Neuron (in vitro differentiated cells): ENCODE results near the gene IGSF9B.

Experiments used
- H2AFZ ChIP-seq: one replicate; pipeline ENCODE4 v1.6.1; 2013; ENCODE audit warnings: low read depth, mild to moderate bottlenecking, inconsistent platforms, low read length, moderate library complexity
- H3K27me3 ChIP-seq: one replicate; pipeline ENCODE4 v1.6.1; 2013; ENCODE audit warnings: low read length; ENCODE audit not compliant: insufficient read depth
- H3K36me3 ChIP-seq: one replicate; pipeline ENCODE4 v1.6.1; 2013; ENCODE audit warnings: low read length; ENCODE audit not compliant: insufficient read depth
- H3K4me1 ChIP-seq: one replicate; pipeline ENCODE4 v1.6.1; 2013; ENCODE audit warnings: low read length; ENCODE audit not compliant: insufficient read depth
- H3K4me3 ChIP-seq: 2 replicates; pipeline ENCODE4 v1.5.1; 2013; ENCODE audit warnings: mild to moderate bottlenecking, low read length, moderate library complexity
- H3K9me3 ChIP-seq: one replicate; pipeline ENCODE4 v1.6.1; 2013; ENCODE audit warnings: low read length

The IGSF9B gene

GRCh38 chr11:133925756-133926155, 31.0 kb downstream of the IGSF9B start:
- H3K27me3 ChIP-seq = no peaks in the 10 kb centered on the region
- H2AFZ ChIP-seq = no peak overlapping the region
- peaks cover 30% of the 10 kb centered on the region for H3K36me3 ChIP-seq
- no peaks in the 10 kb centered on the region for H3K9me3 ChIP-seq
- no peak overlapping the region for H3K4me3 ChIP-seq
- H3K4me1 ChIP-seq = no peaks in the 10 kb centered on the region

- Histone ChIP-seq H3K36me3 (peaks cover 33% of the 10 kb centered on the region), H3K4me1 (no peaks in the 10 kb centered on the region), H3K9me3 (no peaks in the 10 kb centered on the region), H3K27me3 (no peaks in the 10 kb centered on the region), H2AFZ (no peak overlapping the region), H3K4me3 (no peak overlapping the region)
These were observed 32.1 kb downstream of the IGSF9B start for GRCh38 chr11:133924661-133925060.

DNA sequence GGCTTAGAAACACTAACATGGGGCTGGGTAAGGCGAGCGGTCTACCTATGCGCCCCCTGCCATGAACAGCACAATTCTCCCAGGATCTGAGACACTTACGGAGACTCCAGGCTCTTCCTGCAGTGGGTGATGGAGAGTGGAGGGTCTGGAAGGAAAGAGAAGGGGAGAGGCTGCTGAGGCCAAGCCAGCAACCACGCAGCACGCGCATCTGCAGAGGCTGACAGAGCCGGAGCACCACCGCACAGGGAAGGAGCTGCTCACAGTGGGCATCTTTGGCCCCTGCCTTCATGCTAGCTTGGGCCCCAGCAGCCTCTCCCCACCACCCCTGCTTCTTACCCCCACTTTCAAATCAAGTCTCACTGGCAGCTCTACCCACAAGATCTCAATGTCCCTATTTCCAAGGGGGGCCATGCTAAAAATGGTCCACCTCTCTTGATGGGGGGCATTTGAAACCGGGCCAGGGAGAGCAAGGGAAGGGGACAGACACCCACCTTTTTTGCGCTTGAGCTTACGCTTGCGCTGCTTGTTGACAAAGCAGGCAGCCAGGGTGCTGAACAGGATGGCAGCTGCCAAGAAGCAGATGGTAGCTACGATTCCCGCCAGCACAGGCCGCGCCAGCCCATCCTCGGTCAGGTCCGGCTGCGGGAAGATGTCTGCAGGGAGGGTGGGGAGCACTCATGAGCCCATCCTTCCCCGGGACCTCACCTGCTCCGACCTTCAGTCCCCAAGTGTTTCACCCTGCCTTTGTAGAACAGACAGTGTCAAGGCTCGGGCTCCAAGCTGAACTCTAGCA, 34.5 kb downstream of the IGSF9B start:
- no peak overlapping the region for H3K4me3 ChIP-seq
- H3K9me3 ChIP-seq = no peaks in the 10 kb centered on the region
- H2AFZ ChIP-seq = no peak overlapping the region
- no peaks in the 10 kb centered on the region for H3K4me1 ChIP-seq
- H3K27me3 ChIP-seq = no peaks in the 10 kb centered on the region
- H3K36me3 ChIP-seq = peaks cover 38% of the 10 kb centered on the region

DNA sequence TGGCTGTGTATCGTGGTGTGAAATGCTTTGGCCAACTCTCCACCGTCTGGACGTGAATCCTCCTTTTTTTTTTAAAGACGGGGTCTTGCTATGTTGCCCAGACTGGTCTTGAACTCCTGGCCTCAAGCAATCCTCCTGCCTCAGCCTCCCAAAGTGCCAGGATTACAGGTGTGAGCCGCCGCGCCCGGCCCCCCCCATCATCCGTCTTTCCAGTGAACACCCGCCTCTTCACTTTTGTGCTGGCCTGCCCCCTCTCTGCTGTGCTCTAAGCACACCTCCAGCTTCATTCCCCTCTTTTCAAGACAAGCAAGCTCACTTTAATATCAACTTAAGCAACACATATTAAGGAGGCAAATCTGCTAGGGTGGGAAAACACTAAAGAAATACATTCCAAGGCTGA, 35.3 kb downstream of the IGSF9B start:
- no peaks in the 10 kb centered on the region for H3K27me3 ChIP-seq
- no peak overlapping the region for H3K4me3 ChIP-seq
- no peaks in the 10 kb centered on the region for H3K9me3 ChIP-seq
- no peak overlapping the region for H2AFZ ChIP-seq
- H3K36me3 ChIP-seq = peaks cover 38% of the 10 kb centered on the region
- H3K4me1 ChIP-seq = no peaks in the 10 kb centered on the region

DNA sequence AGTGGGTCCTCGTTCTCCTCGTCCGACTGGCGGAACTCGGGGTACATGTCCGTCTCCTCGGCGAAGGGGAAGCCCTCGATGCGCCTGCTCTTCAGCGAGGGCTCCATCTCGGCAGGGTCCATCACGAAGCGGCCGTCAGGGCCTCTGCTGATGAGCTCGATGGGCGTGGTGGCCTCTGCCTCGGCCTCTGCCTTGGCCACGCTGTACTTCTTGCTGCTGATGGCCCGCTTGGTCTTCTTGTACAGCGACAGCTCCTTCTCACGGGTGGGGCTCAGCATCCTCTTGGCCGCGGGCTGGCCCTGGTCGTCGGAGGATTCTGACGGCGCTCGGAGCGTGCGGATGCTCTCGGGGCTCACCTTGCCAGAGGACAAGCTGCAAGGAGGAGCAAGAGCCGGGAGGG, 35.7 kb downstream of the IGSF9B start:
- no peaks in the 10 kb centered on the region for H3K27me3 ChIP-seq
- H2AFZ ChIP-seq = no peak overlapping the region
- H3K36me3 ChIP-seq = peaks cover 34% of the 10 kb centered on the region
- no peaks in the 10 kb centered on the region for H3K4me1 ChIP-seq
- H3K4me3 ChIP-seq = no peak overlapping the region
- no peaks in the 10 kb centered on the region for H3K9me3 ChIP-seq

DNA sequence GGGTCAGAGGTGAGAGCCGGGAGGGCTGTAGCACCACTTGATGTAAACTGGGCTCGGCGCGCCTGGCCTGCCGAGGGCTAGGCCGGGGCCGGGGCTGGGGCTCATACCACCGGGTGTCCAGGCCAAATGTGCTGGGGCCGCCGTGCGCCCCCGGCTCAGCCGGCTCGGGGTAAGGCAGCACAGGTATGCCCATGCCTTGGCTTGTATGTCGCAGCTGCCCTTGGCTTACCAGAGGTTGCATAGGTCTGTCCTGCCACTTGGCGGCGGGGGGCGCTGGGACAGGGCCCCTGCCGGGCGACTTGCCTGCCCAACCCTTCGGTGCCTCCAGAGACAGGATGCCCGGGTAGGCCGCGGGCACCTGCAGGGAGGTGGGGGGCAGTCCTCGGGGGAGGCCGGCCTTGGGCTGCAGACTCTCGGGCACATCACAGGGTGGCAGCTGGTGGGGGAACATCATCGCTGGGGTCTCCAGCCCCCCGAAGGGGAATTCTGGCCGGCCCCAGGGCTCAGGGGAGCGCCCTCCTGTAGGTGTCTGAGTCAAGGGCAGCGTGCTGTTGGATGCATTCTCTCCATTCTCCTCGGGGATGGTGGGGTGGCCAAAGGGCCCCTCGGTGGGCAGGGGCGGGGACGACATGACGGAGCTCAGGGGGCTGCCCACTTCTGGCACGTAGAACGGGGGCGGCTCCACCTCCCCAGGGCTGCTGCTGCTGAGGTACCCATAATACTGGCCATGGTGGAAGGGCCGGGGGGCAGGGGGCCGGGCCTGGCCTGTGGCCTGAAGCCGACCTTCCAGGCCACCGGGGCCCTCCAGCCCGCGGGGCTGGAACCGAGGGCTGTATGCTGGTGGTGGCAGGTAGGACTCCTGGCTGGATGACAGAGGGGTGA, 36.4 kb downstream of the IGSF9B start:
- peaks cover 31% of the 10 kb centered on the region for H3K36me3 ChIP-seq
- H3K27me3 ChIP-seq = no peaks in the 10 kb centered on the region
- H3K9me3 ChIP-seq = no peaks in the 10 kb centered on the region
- H2AFZ ChIP-seq = no peak overlapping the region
- no peak overlapping the region for H3K4me3 ChIP-seq
- no peaks in the 10 kb centered on the region for H3K4me1 ChIP-seq

GRCh38 chr11:133919330-133920108, 37.2 kb downstream of the IGSF9B start:
- Histone ChIP-seq H3K27me3 (no peaks in the 10 kb centered on the region), H3K4me3 (no peak overlapping the region), H3K4me1 (no peaks in the 10 kb centered on the region), H2AFZ (no peak overlapping the region), H3K9me3 (no peaks in the 10 kb centered on the region), H3K36me3 (peaks cover 27% of the 10 kb centered on the region)

- H3K4me3 ChIP-seq = no peak overlapping the region
- no peaks in the 10 kb centered on the region for H3K9me3 ChIP-seq
- H3K27me3 ChIP-seq = no peaks in the 10 kb centered on the region
- no peak overlapping the region for H2AFZ ChIP-seq
- H3K4me1 ChIP-seq = no peaks in the 10 kb centered on the region
- peaks cover 31% of the 10 kb centered on the region for H3K36me3 ChIP-seq
These were observed 38.0 kb downstream of the IGSF9B start for GRCh38 chr11:133918608-133919260.

GRCh38 chr11:133917921-133918607, 38.7 kb downstream of the IGSF9B start:
- no peak overlapping the region for H2AFZ ChIP-seq
- H3K36me3 ChIP-seq = peaks cover 31% of the 10 kb centered on the region
- no peak overlapping the region for H3K4me3 ChIP-seq
- H3K27me3 ChIP-seq = no peaks in the 10 kb centered on the region
- no peaks in the 10 kb centered on the region for H3K4me1 ChIP-seq
- H3K9me3 ChIP-seq = no peaks in the 10 kb centered on the region

GRCh38 chr11:133916784-133917440, 39.9 kb downstream of the IGSF9B start:
- no peak overlapping the region for H2AFZ ChIP-seq
- H3K4me1 ChIP-seq = no peaks in the 10 kb centered on the region
- no peak overlapping the region for H3K4me3 ChIP-seq
- H3K9me3 ChIP-seq = no peaks in the 10 kb centered on the region
- peaks cover 29% of the 10 kb centered on the region for H3K36me3 ChIP-seq
- H3K27me3 ChIP-seq = no peaks in the 10 kb centered on the region

GRCh38 chr11:133913761-133914160, 43.0 kb downstream of the IGSF9B start:
- Histone ChIP-seq H3K9me3 (no peaks in the 10 kb centered on the region), H3K36me3 (peaks cover 33% of the 10 kb centered on the region), H3K4me3 (no peak overlapping the region), H2AFZ (no peak overlapping the region), H3K27me3 (no peaks in the 10 kb centered on the region), H3K4me1 (no peaks in the 10 kb centered on the region)

DNA sequence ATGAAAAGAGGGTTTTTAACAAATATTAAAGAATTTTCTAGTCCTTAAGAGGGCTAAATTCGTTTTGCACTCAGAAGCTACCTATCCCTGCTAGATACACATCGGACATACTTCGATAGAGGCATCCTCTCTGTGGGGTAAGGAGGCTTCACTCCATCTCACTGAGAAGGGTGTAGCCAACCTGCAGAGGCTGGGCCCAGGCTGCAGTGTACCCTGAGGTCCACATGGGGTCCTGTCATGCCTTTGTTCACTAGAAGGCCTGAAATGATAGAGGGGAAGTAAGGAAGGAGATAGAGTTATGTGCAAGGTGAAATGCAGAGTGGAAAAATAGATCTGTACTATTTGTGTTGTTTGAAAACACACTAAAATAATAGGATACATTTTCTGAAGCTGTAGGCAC, 45.6 kb downstream of the IGSF9B start:
- Histone ChIP-seq H3K4me1 (no peaks in the 10 kb centered on the region), H3K36me3 (peaks cover 41% of the 10 kb centered on the region), H3K9me3 (no peaks in the 10 kb centered on the region), H3K27me3 (no peaks in the 10 kb centered on the region), H2AFZ (no peak overlapping the region), H3K4me3 (no peak overlapping the region)
